ENCODE results near the gene TPX2.

The TPX2 gene

DNA sequence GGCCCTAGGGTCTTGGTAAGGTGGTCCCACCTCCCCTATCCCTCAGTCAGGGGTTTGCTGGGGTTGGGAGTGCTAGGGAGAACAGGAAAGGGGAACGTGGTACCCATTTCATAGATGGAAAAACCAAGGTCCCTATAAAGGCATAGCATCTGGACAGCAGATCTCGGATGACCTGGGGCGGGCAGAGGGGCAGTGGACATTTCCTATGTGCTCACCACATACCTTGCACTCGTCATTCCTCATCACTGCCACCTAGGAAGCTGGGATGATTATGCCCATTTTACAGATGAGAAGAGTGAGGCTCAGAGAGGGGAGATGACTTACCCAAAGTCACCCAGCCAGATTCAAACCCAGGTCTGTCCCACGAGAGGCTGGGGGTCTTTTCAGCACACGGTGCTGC, 92.1 kb downstream of the TPX2 start:
- DNase-seq (ENCODE audit: low spot score), result no peak

DNA sequence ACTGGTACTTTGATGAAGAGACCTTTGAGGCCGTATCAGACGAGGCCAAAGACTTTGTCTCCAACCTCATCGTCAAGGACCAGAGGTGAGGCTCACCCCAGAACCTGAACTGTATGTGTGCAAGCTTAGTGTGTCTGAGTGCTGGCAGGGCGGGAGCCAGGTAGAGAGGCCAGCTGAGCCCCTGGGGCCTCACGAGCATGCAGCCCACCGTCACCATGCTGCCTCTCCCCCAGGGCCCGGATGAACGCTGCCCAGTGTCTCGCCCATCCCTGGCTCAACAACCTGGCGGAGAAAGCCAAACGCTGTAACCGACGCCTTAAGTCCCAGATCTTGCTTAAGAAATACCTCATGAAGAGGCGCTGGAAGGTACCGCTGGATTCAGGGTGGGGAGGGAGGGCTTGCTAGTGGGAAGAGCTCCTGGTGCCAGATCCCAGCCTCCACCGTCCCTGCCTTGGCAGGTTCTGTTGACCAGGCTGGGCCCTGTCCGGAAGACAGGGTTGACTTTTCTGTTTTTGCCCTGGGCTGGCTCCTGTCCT, 92.7 kb downstream of the TPX2 start:
- no peak for DNase-seq (ENCODE audit: low spot score)

DNA sequence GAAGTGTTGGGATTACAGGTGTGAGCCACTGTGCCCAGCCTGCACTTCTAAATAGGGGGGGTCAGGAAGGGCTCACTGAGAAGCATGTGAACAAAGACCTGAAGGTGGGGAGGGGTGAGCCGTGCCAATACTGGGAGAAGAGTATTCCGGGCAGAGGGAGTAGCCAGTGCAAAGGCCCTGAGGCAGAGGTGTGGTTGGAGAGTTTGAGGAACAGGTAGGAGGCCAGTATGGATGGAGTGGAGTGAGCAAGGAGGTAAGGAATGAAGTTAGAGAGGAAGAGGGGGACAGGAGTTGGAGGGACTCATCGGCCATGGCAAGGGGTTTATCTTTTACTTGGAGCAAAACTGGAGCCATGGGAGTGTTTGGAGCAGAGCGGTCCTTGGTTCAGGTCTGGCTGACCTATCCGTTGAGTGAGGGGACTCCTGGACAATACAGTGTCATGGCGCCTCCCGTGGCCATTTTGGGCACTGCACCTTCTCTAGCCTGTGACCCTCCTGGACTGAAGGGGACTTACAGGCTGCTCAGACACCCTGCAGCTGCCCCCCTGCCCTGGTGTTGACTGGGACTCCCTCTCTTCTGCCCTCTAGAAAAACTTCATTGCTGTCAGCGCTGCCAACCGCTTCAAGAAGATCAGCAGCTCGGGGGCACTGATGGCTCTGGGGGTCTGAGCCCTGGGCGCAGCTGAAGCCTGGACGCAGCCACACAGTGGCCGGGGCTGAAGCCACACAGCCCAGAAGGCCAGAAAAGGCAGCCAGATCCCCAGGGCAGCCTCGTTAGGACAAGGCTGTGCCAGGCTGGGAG, 94.2 kb downstream of the TPX2 start:
- peak; percentile 76 for DNase-seq (ENCODE audit: low spot score)

DNA sequence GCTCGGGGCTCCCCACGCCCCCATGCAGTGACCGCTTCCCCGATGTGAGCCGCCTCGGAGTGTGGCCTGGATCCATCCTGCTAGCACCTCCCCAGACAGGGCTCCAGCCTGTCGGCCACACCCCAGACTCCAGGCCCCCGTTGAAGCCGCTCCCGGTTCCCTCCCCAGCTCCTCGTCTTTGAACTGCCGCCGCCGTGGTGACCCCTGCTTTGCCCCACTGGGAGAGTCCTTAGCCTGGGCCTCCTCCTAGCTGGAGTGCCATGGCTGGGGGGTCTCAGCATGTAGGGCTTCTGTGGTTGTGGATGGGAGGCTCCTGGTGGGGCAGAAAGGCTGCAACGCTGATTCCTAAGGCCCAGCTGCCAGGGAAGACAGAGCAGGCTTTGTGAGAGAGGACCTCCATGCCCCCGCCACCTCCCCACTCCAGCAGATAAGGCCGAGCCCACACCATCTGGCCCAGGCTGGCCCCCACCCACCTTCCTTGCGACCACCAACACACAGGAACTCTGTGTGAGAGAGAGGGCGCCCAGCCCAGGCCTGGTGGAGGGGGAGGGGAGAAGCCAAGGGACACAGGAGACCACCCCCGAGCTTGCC, 94.9 kb downstream of the TPX2 start:
- no peak for DNase-seq (ENCODE audit: low spot score)

DNA sequence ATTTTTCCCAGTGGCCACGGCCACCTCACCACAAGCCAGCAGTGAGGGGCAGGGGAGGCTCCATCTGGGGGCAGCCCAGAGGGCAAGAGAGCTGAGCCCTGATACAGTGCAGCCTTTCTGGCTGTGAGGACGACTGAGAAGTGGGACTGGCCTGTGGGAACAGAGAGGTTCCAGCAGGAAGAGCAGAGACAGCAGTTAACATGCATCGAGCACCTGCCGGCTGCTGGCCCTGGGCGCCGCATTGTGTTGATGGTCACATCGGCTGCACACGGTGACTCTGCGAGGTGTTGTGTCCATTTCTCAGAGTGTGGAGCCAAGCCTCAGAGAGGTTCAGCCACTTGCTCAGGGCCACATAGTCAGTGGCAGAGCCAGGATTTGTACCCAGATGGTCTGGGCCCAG, 96.5 kb downstream of the TPX2 start:
- DNase-seq (ENCODE audit: low spot score), result no peak

DNA sequence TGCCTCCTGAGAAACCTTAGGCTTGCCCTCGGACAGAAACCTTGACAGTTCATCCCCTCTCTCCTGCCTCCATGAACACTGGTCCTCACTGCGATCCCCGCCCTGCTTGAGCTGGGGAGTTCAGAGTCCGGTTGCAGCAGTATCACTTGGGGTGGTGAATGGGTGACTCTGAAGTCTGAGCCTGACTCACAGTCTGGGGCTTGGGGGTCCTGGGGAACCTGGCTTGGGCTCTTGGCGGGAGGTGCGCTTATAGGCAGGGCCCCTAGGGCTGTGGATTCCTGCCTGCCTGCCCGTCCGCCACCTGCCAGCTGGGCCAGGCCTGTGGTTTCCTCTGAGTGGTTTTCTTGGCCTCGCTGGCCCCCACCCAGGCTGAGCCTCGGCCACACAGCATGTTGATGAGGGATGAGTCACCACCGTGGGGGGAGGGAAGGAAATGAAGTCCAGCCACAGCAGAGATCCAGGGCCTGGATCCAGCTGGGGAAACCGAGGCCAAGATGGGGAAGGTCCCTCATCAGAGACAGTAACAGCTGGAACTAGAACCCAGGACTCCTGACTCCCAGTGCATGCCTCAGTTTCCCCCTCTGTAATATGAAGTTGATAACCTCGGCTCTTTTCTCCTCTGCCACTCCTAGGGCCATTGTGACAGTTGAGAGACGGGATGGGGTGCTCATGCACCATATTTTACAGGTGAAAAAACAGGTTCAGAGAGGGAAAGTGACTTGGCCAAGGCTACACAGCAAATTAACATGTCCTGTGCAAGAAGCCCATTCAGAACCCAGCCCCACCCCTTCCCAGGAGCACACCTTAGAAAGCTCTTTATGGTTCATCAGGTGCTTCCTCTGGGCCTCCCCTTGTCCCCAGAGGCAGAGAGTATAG, 97.1 kb downstream of the TPX2 start:
- DNase-seq (ENCODE audit: low spot score), result peak; percentile 96

DNA sequence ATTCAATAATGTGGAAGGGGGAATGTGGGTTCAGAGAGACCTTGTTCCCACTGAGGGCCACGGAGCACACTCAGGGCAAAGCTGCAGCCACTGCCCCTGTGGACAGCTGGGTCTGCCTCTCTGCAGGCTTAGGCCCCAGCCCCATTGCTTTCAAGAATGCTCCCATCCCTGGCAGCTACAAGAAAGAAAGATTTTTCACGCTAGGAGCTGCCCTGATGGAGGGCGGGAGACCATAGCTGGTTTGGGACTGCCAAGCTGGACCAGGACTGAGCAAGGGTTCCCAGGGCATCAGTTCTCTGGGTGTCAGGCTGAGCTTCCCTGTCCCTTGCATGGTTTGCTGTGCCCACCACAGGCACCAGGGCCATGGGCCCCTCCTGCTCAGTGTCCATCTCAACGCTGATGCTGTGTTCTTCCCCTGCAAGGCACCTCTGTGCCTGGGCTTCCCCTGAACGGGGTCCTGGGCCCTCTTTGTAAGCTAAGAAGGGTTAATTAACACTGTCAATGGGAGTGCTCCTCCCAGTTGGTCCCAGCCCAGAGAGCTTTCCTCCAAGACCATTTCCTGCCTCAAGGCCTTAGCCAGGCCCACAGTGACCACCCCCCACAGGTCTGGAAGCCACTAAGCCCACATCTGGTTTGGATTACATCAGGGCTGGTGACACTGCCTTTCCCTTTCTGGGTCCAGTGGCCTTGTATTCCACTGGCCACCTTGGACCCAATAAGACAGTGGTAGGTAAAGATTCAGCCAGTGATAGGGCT, 97.9 kb downstream of the TPX2 start:
- no peak for DNase-seq (ENCODE audit: low spot score)

DNA sequence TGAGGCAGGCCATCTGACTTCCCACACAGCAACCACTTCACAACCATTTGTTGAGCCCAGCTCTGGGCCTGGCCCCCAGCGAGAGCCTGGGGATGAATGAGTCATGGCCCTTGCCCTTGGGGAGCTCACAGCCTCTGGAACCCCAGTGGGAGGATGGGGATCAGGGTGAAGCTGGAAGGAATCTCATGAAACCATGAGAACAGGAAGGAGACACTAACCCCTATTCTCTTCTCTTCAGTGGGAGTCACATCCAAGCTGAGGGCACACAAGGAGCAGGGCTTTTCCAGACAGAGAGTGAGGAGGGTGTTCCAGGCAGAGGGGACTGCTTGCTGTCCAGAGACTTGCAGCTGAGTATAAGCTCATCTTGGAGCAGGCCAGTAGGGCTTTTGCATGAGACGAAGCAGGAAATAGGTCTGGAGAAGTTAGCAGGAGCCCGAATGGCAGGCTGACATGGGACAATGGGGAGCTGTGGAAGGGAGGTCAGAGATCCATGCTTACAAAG, 98.9 kb downstream of the TPX2 start:
- DNase-seq (ENCODE audit: low spot score), result no peak

DNA sequence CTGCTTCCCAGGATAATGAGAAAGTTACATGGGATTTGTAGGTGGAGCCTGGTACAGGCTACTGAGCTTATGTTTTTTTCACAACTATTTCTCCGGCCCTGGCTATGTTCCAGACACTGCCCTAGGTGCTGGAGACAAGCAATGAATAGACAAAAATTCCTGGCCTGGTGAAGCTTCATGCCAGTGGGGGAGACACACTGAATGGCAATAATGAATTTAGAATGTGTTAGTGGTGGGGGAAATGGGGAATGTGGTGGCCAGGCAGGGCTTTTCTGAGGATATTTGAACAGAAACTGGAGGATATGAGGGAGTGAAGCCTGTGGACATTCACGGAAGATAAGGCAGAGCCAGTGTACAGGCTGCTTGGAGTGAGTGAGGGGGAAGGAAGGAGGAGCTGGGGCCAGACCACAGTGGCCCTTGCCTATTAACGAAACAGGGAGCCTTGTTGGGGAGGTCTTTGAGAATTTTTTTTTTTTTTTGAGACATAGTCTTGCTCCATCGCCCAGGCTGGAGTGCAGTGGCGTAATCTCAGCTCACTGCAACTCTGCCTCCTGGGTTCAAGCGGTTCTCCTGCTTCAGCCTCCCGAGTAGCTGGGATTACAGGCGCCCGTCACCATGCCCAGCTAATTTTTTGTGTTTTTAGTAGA, 99.7 kb downstream of the TPX2 start:
- DNase-seq (ENCODE audit: low spot score), result no peak

DNA sequence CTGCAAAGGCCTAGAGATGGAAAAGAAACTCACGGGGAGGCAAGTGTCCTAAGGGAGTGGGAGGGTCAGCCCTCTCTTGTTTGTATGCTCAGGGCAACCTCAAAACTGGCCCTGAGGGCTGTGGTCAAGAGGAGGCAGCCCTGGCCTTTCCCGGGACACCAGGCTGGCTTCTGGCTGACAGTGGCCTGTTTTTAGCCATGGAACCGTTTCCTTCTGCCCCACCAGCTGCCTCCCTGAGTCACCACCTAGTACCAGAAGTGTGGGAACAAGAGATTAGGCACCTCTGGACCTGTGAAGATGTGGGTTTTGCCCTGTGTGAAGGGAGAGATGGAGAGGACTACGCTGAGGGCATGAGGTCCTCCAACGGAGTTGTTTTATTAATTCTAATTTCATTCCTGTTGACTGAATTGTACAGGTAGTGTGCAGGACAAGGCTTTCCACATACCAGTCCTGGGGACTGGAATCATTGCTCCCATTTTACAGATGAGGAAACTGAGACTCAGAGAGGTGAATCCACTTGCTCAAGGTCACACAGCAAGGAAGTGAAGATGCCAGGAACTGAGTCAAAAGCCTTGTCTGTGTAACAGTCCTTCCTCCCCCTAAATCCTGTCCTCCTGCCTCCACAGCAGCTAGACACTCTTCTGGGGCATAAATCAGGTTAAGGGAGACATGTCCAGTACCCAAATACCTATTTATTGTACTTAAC, 100.8 kb downstream of the TPX2 start:
- DNase-seq (ENCODE audit: low spot score), result no peak

DNA sequence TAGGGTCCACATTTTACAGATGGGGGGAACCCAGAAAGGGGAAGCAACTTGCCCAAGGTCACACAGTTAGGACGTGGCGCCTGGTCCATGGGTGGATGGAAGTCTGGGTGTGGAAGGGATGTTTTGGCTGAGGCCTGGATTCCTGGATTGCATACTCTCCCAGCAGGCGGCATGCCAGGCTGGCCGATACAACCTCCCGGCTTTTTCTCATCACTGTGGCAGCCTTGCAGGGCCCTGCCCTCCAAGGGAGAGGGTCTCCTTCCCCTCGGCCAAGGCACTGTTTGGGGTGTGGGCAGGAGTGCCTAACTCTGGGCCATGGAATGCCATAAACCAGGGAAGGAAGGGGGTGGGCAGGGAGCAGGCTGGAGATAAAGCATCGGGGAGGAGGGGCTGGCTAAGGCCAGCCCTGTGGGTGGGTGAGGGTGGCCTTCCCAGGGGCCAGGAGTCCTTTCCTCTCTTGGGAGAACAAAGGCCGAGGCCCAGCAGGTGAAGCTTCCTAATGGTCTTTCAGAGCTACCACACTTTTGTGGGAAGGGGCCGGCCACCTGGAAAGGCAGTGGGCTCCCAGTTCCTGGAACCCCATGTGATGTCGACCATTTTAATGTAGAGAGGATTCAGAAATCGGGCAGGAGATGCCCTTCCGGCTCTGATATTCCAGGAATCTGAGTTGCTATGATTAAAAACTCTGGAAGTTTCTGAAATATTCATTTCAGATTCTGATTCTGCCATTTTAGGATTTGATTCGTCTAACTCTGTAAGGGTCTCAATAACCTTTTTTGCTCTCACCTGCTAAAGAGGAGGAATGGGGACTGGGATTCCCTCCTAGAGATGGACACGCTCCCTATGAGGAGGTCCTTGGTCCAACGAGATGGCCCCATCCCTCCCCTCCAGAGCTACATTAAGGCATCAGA, 102.1 kb downstream of the TPX2 start:
- no peak for DNase-seq (ENCODE audit: low spot score)

DNA sequence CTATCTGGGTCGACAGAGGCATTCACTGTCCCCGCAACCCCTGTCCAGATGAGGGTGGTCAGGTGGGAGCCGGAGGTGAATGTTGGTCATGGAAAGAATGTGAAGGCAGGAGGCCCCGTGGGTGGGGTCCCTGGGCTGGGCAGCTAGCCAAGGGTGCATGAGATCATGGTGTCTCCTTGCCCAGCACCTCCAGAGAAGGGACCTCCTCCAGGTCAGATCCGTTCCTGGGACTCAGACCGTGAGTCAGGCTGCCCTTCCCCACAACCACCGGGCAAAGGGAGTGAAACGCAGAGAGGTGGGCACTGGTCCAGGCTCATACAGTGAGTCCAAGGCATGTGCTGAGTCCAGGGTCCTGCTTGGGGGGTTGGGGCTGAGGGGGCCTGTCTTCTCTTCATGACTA, 102.8 kb downstream of the TPX2 start:
- DNase-seq (ENCODE audit: low spot score), result peak; percentile 77

DNA sequence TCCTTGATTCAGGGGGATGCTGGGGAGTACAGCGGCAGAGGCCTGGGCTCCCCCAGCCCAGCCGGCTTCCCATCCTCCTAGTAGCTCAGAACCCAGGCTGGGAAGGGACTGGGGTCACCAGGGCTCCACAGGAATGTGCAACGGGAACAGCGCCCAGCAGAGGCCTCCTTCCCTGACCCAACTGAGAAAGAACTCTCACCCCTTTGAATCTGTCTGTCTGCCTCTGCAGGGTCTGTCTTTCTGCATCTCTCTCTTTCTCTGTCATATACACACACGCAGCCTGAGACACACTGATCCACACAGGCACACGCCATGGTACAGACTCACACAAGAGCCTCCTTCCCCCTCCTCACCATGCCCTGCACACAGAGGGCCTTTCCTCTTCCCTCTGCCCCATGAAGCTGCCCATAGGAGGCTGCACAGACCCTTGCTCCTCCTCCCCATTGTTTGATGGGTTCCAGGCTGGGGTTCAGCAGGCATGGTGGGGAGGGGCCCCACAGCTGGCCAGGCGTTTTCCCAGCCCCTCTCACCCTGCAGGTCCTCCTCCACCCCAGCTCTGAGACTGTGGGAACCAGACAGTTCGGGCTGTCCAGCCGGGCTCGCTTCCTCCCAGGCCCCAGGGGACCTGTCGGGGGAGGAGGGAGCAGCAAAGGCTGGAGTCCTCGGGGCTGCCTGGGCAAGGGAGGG, 103.5 kb downstream of the TPX2 start:
- peak; percentile 94 for DNase-seq (ENCODE audit: low spot score)

DNA sequence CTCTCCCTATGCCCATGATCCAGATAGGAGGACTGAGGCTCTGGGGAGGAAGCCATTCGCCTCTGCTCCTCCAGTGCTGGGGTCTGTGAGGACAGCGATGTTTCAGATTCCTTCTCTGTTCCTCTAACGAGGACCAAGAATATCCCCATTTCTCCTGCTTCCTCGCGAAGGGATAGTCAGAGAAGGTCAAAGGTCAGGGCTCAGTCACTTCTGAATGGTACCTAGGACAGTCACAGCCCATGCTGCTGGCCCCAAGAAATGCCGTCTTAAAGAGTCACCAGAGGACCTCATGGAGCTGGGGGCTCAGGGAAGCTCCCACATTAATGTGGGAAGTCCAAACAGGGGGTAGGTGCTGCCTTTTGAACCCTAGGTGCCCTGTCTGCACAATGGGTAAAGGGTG, 104.2 kb downstream of the TPX2 start:
- no peak for DNase-seq (ENCODE audit: low spot score)

DNA sequence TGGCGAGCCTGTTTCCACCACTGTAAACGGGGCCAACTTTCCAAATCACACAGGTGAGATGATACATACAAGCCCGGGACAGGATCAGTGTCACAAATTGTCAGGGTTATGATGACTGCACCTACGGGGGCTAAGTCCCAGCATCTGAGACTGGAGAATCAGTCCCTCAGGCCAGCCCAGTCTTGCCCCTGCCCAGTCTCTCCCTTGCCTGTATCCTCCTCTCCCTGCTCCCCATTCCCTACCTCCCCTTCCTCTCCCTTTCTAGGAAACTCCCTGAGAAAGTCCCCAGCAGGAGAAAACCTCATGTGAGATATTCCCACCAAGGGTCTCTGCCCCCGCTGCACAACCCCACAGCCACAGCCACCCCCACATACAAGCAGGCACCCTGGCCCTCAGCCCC, 104.8 kb downstream of the TPX2 start:
- no peak for DNase-seq (ENCODE audit: low spot score)

DNA sequence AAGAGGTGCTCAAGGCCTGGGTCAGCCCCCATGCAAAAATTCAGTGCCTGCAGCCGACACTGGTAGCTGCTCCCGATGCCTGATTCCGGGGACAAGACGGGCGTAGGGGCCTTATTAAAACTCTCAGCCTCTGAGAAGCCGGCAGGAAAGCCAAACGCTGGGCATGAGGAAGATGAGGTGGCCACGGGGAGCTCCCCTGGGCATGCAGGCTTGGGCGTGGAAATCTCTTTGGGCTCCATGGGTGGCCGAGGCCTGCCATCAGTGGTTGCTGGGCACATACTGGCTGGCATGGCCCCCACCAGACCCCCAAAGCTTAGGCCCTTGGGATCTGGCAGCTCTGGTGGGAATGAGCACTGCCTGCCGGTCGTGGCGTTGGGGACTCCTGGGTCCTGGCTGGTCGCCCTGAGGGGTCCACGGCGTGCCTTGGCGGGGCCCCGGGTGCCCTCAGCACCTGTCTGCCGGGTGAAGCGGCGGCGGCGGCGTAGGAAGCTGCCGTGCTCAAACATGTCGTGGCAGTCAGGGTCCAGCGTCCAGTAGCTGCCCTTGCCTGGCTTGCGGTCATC, 105.7 kb downstream of the TPX2 start:
- no peak for DNase-seq (ENCODE audit: low spot score)

DNA sequence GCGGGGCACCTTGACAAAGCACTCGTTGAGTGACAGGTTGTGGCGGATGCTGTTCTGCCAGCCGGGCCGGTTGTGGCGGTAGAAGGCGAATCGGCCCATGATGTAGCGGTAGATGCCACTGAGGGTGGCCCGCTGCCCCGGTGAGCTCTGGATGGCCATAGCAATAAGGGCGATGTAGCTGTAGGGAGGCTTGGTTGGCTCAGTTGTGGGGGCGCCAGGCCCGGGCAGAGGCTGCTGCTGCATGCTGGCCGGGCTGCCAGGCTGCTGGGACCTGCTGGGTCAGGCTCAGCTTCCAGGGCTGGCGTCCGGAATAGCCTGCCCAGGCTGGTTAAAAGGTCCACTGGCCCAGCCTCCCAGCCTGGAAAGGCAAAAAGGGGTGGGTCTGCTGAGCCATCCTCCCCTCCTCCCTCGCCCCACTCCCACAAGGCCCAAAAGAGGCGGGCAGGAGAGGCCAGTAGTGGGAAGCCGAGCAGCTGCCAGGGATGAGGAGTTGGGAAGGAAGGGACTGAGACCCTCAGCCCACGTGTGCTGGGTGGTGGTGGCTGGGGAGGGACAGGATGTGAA, 106.3 kb downstream of the TPX2 start, which contains the start of gene FOXS1:
Gene FOXS1 (minus strand): TSS at position 305 of the 564 bp plus-strand sequence. CDS start 62 bp downstream, at position 243.
- peak; percentile 54 for DNase-seq (ENCODE audit: low spot score)

DNA sequence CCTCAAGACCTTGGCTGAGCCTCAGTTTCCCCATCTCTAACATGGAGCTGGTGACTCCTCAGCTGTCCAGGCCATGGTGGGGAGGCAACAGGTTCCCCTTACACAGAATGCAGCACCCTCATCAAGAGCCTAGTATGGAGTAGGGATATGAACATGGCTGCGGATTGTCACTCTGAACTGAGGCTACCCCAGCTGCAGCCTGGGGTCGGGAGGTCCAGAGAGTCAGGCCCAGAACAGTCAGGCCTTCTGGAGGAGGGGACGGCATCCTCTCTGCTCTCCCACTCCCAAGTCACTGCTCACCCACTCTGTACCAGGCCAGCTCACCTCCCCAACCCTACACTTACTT, 107.7 kb downstream of the TPX2 start:
- DNase-seq (ENCODE audit: low spot score), result no peak

Data from hepatic stellate cell (primary cell).